Kidney tubule cell (primary cell): Measurements from ENCODE around the gene MFN2.
"Not testable (repeated sequence)": the region's sequence is repeated elsewhere in the genome, so short reads cannot be mapped to it uniquely, and the experiment has no call there.

ENCODE experiments used
- DNase-seq: peaks from one replicate; pipeline ENCODE4 v3.0.0-alpha.2; 2018; ENCODE audit warnings: low spot score

MFN2 gene

GRCh38 chr1:11998636-11999035, 18.4 kb downstream of the MFN2 start:
- no peak for DNase-seq

- no peak for DNase-seq
These were observed 19.0 kb downstream of the MFN2 start for GRCh38 chr1:11999236-11999635.

GRCh38 chr1:12001249-12001917, 21.1 kb downstream of the MFN2 start:
- no peak for DNase-seq

- DNase-seq = peak; percentile 81
These were observed 21.8 kb downstream of the MFN2 start for GRCh38 chr1:12001996-12002493.

- DNase-seq = no peak
These were observed 23.5 kb downstream of the MFN2 start for GRCh38 chr1:12003762-12004161.

- DNase-seq = no peak
These were observed 25.4 kb downstream of the MFN2 start for GRCh38 chr1:12005488-12006166.

GRCh38 chr1:12006167-12006921, 26.1 kb downstream of the MFN2 start:
- DNase-seq = no peak

- DNase-seq = no peak
These were observed 27.0 kb downstream of the MFN2 start for GRCh38 chr1:12007204-12007603.

GRCh38 chr1:12008355-12008754, 28.1 kb downstream of the MFN2 start:
- not testable (repeated sequence) for DNase-seq

- no peak for DNase-seq
These were observed 29.2 kb downstream of the MFN2 start for GRCh38 chr1:12009318-12009947.

- DNase-seq = no peak
These were observed 30.7 kb downstream of the MFN2 start for GRCh38 chr1:12010746-12011570.

- DNase-seq = no peak
These were observed 31.8 kb downstream of the MFN2 start for GRCh38 chr1:12011998-12012397.

- no peak for DNase-seq
These were observed 32.5 kb downstream of the MFN2 start for GRCh38 chr1:12012560-12013316.

- peak; percentile 59 for DNase-seq
These were observed 34.1 kb downstream of the MFN2 start for GRCh38 chr1:12014141-12014991.

- peak; percentile 55 for DNase-seq
These were observed 34.8 kb downstream of the MFN2 start for GRCh38 chr1:12015001-12015491.

GRCh38 chr1:12015499-12015898, 35.3 kb downstream of the MFN2 start:
- no peak for DNase-seq

- DNase-seq = peak; percentile 6
These were observed 35.9 kb downstream of the MFN2 start for GRCh38 chr1:12016182-12016581.

- DNase-seq = peak; percentile 34
These were observed 39.7 kb downstream of the MFN2 start for GRCh38 chr1:12019858-12020509.

- DNase-seq = no peak
These were observed 41.4 kb downstream of the MFN2 start for GRCh38 chr1:12021616-12022015.
